Cortex of kidney (tissue), 1 donor: ENCODE measurements around the gene GALC.

Source experiments
- DNase-seq: peaks from one replicate; lab custom pipeline; 2025; lab: John Stamatoyannopoulos, UW

The GALC gene

GRCh38 chr14:87955501-87955900 lies 37.5 kb downstream of the GALC start:
- DNase-seq: no peak

- DNase-seq: no peak
Observed at GRCh38 chr14:87952307-87953094, 40.5 kb downstream of the GALC start.

GRCh38 chr14:87944987-87945604 lies 47.9 kb downstream of the GALC start:
- DNase-seq: no peak

- no peak for DNase-seq
Observed at GRCh38 chr14:87940894-87941293, 52.1 kb downstream of the GALC start.

- DNase-seq: no peak
Observed at GRCh38 chr14:87940382-87940781, 52.6 kb downstream of the GALC start.

GRCh38 chr14:87935886-87936285 lies 57.1 kb downstream of the GALC start:
- DNase-seq: no peak

GRCh38 chr14:87935081-87935828 lies 57.7 kb downstream of the GALC start:
- no peak for DNase-seq

- DNase-seq: no peak
Observed at GRCh38 chr14:87934185-87934584, 58.8 kb downstream of the GALC start.

GRCh38 chr14:87916886-87917275 lies 76.1 kb downstream of the GALC start:
- no peak for DNase-seq

GRCh38 chr14:87916103-87916885 lies 76.7 kb downstream of the GALC start:
- no peak for DNase-seq

GRCh38 chr14:87908550-87908949 lies 84.4 kb downstream of the GALC start:
- DNase-seq: no peak

GRCh38 chr14:87901652-87902051 lies 91.3 kb downstream of the GALC start:
- DNase-seq: no peak

GRCh38 chr14:87901236-87901635 lies 91.7 kb downstream of the GALC start:
- no peak for DNase-seq

GRCh38 chr14:87899228-87899627 lies 93.8 kb downstream of the GALC start:
- DNase-seq: no peak

- no peak for DNase-seq
Observed at GRCh38 chr14:87898301-87898700, 94.7 kb downstream of the GALC start.

- DNase-seq: no peak
Observed at GRCh38 chr14:87896393-87897380, 96.3 kb downstream of the GALC start.

- no peak for DNase-seq
Observed at GRCh38 chr14:87894920-87895319, 98.1 kb downstream of the GALC start.

- no peak for DNase-seq
Observed at GRCh38 chr14:87892763-87893162, 100.2 kb downstream of the GALC start.

GRCh38 chr14:87888136-87888999 lies 104.6 kb downstream of the GALC start:
- no peak for DNase-seq

GRCh38 chr14:87883750-87884149 lies 109.2 kb downstream of the GALC start:
- DNase-seq: no peak
